ENCODE results near the gene CCNJL. TPM values are rescaled to one million over a fixed set of nuclear protein-coding genes. Genes with fewer than 3 reads are reported as not detected.
A peak's percentile ranks its signal among the peaks of the same experiment; 100 is the strongest.

CCNJL gene
- 7.6 and 11.9 TPM in 2 replicates for total RNA-seq (2021)
- percentile 60 among the genes with signal in this experiment for Bru-seq, nascent RNA
- percentile 60 among the genes with signal in this experiment for BruChase-seq, experiment 1, labeled RNA remaining after a 2-hour chase
- BruChase-seq, experiment 2, labeled RNA remaining after a 6-hour chase = percentile 56 among the genes with signal in this experiment
- long read RNA-seq, transcript CCNJL-201 (6 exons, 3,171 nt) = major isoform, 21 of 43 reads
- long read RNA-seq, partial matches to known transcripts = 2 of 43 reads
- long read RNA-seq, other reads (novel, unspliced or antisense) = 18 of 43 reads

- POLR2A ChIA-PET (ENCODE audit: low non-redundant PET) = no interaction called here
- intact Hi-C loops (cut with micrococcal nuclease; ENCODE audit: unreplicated experiment) = no loop called here
- CTCF ChIA-PET = interaction anchor here (0.7 to 1.0 kb wide), 2 partner anchors 33 to 39 kb away, joined by 3 read pairs; no protein-coding TSS in a partner anchor
- H3K4me1 ChIP-seq (ENCODE audit: insufficient read depth, low read length, poor library complexity, severe bottlenecking) = peaks cover 13% of the 10 kb centered on the region
- no peaks in the 10 kb centered on the region for H3K36me3 ChIP-seq (ENCODE audit: insufficient read depth, low read length, poor library complexity, severe bottlenecking)
- DNase-seq (ENCODE audit: low spot score) = peak; percentile 78
- no peaks in the 10 kb centered on the region for H3K27me3 ChIP-seq (replicated peaks; ENCODE audit: insufficient read depth, low read depth, low read length, poor library complexity)
- TF ChIP-seq, protein P1, sequence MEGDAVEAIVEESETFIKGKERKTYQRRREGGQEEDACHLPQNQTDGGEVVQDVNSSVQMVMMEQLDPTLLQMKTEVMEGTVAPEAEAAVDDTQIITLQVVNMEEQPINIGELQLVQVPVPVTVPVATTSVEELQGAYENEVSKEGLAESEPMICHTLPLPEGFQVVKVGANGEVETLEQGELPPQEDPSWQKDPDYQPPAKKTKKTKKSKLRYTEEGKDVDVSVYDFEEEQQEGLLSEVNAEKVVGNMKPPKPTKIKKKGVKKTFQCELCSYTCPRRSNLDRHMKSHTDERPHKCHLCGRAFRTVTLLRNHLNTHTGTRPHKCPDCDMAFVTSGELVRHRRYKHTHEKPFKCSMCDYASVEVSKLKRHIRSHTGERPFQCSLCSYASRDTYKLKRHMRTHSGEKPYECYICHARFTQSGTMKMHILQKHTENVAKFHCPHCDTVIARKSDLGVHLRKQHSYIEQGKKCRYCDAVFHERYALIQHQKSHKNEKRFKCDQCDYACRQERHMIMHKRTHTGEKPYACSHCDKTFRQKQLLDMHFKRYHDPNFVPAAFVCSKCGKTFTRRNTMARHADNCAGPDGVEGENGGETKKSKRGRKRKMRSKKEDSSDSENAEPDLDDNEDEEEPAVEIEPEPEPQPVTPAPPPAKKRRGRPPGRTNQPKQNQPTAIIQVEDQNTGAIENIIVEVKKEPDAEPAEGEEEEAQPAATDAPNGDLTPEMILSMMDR (conservative IDR thresholded peaks at IDR 0.05; ENCODE audit: low read depth, low read length) = no peak
- no peak for TF ChIP-seq EZH2 (IDR thresholded peaks at IDR 0.05; ENCODE audit: borderline replicate concordance, low read depth, low read length, poor library complexity, severe bottlenecking)
- peak within 1 kb of the TSS; percentile 81 for H3K4me3 ChIP-seq (ENCODE audit: low read depth, low read length, poor library complexity, severe bottlenecking)
- H3K27ac ChIP-seq (ENCODE audit: low read depth, low read length, poor library complexity, severe bottlenecking) = peak within 1 kb of the TSS; percentile 63
- no peaks in the 10 kb centered on the region for H3K9me3 ChIP-seq (ENCODE audit: low read depth, low read length, poor library complexity, severe bottlenecking)
- BruUV-seq (replicated peaks) = no TSS peak
Observed at GRCh38 chr5:160312134-160312959, at the start of gene CCNJL. TSS of gene CCNJL (minus strand) at chr5:160312564. CDS start at chr5:160311923, 641 bp downstream.

DNA sequence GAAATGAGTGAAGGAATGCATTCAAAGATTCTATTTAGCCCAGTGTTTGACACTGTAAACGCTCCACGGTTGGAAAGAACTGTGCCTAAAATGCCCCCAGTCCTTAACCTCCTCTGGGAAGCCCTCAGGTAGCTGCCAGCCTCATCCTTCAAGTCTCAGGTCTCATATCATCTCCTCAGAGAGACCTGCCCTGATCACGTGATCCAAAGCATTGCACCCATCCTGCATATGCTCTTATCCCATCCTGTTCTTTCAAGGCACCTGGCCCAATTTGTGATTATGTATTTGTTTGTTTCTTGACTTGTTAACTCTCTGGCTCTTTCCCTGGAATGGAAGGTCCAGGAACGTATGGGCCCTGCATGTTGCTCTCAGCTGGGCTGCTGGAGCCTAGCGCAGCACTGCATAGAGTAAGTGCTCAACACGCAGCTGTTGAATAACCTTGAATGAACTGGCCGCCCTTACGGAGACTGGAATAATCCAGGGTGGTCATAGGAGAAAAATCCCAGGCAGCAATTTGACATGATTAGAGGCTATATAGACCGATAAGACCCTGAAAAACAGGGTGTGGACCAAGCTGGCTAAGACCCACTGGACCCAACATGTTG lies 49.4 kb upstream of the CCNJL start:
- TF ChIP-seq, protein P1 (conservative IDR thresholded peaks at IDR 0.05; ENCODE audit: low read depth, low read length) = no peak
- no peak for TF ChIP-seq EZH2 (IDR thresholded peaks at IDR 0.05; ENCODE audit: borderline replicate concordance, low read depth, low read length, poor library complexity, severe bottlenecking)
- Histone ChIP-seq H3K4me3 (ENCODE audit: low read depth, low read length, poor library complexity, severe bottlenecking) (no peak overlapping the region), H3K36me3 (ENCODE audit: insufficient read depth, low read length, poor library complexity, severe bottlenecking) (no peaks in the 10 kb centered on the region), H3K9me3 (ENCODE audit: low read depth, low read length, poor library complexity, severe bottlenecking) (no peaks in the 10 kb centered on the region), H3K27me3 (replicated peaks; ENCODE audit: insufficient read depth, low read depth, low read length, poor library complexity) (no peaks in the 10 kb centered on the region), H3K27ac (ENCODE audit: low read depth, low read length, poor library complexity, severe bottlenecking) (no peak overlapping the region), H3K4me1 (ENCODE audit: insufficient read depth, low read length, poor library complexity, severe bottlenecking) (no peaks in the 10 kb centered on the region)
- intact Hi-C loops (cut with micrococcal nuclease; ENCODE audit: unreplicated experiment) = no loop called here
- BruUV-seq (replicated peaks) = no TSS peak
- POLR2A ChIA-PET (ENCODE audit: low non-redundant PET) = no interaction called here
- CTCF ChIA-PET = no interaction called here
- no peak for DNase-seq (ENCODE audit: low spot score)

- no peak for DNase-seq (ENCODE audit: low spot score)
- no peaks in the 10 kb centered on the region for H3K36me3 ChIP-seq (ENCODE audit: insufficient read depth, low read length, poor library complexity, severe bottlenecking)
- TF ChIP-seq, protein P1 (conservative IDR thresholded peaks at IDR 0.05; ENCODE audit: low read depth, low read length) = no peak
- no peak for TF ChIP-seq EZH2 (IDR thresholded peaks at IDR 0.05; ENCODE audit: borderline replicate concordance, low read depth, low read length, poor library complexity, severe bottlenecking)
- H3K27ac ChIP-seq (ENCODE audit: low read depth, low read length, poor library complexity, severe bottlenecking) = no peak overlapping the region
- H3K27me3 ChIP-seq (replicated peaks; ENCODE audit: insufficient read depth, low read depth, low read length, poor library complexity) = no peaks in the 10 kb centered on the region
- BruUV-seq (replicated peaks) = no TSS peak
- no peaks in the 10 kb centered on the region for H3K4me1 ChIP-seq (ENCODE audit: insufficient read depth, low read length, poor library complexity, severe bottlenecking)
- no peak overlapping the region for H3K4me3 ChIP-seq (ENCODE audit: low read depth, low read length, poor library complexity, severe bottlenecking)
- H3K9me3 ChIP-seq (ENCODE audit: low read depth, low read length, poor library complexity, severe bottlenecking) = no peaks in the 10 kb centered on the region
- CTCF ChIA-PET = no interaction called here
- intact Hi-C loops (cut with micrococcal nuclease; ENCODE audit: unreplicated experiment) = no loop called here
- POLR2A ChIA-PET (ENCODE audit: low non-redundant PET) = no interaction called here
Observed at GRCh38 chr5:160360310-160360709, 47.9 kb upstream of the CCNJL start.
